Measurements from ENCODE around the gene CTNNBL1.

- TF ChIP-seq CTCF (IDR thresholded peaks at IDR 0.05) (no peak), RAD21 (IDR thresholded peaks at IDR 0.05; ENCODE audit: low read length) (no peak), POLR2AphosphoS5 (IDR thresholded peaks at IDR 0.05; ENCODE audit: low read depth, low read length) (no peak), MEF2A (IDR thresholded peaks at IDR 0.05; ENCODE audit: borderline replicate concordance, low read depth) (no peak), RXRA (IDR thresholded peaks at IDR 0.05; ENCODE audit: borderline replicate concordance, low read depth) (no peak), REST (IDR thresholded peaks at IDR 0.05; ENCODE audit: low read depth, low read length) (no peak), IRF3 (IDR thresholded peaks at IDR 0.05; ENCODE audit: low read depth, low read length) (no peak), FOXM1 (IDR thresholded peaks at IDR 0.05; ENCODE audit: low read depth) (no peak), SMC3 (IDR thresholded peaks at IDR 0.05; ENCODE audit: low read depth, low read length) (no peak), TAF1 (IDR thresholded peaks at IDR 0.05; ENCODE audit: borderline replicate concordance, low read depth, low read length) (no peak), FOXJ3 (CRISPR knock-in tag; IDR thresholded peaks at IDR 0.05) (no peak)
Measured at GRCh38 chr20:37841971-37842370, 148.1 kb downstream of the CTNNBL1 start.

Data from SK-N-SH (cell line).